Right lobe of liver (tissue), 6 donors: ENCODE data around the gene PARVB. TPM values are rescaled to one million over a fixed set of nuclear protein-coding genes. Genes with fewer than 3 reads are reported as not detected.

Experiments used
- ATAC-seq, 4 donors: fragments of 200-7000 bp; cut with Tn5 transposase; one replicate each; pipeline ENCODE4 v1.9.1; 2020; ENCODE audit warnings: mild to moderate bottlenecking in 4 of 4, moderate library complexity in 4 of 4
- DNase-seq, 3 donors: peaks; one replicate each; pipeline ENCODE4 v3.0.0-alpha.2; 2020
- H3K27ac ChIP-seq, 3 donors: fragments of 200-600 bp; one replicate each; pipeline ENCODE4 v1.8.0; 2022
- H3K27me3 ChIP-seq, 2 donors: fragments of 200-600 bp; one replicate each; pipeline ENCODE4 v1.8.0; 2022
- H3K36me3 ChIP-seq, 4 donors: fragments of 200-600 bp; sonication (generic) in 1 of 4; one replicate each; pipeline versions ENCODE4 v1.5.1 to v1.8.0; 2017 to 2022; ENCODE audit warnings: control low read depth in 1 of 4
- H3K4me1 ChIP-seq, 4 donors: fragments of 200-600 bp; sonication (generic) in 1 of 4; one replicate each; pipeline versions ENCODE4 v1.5.1 to v1.8.0; 2017 to 2022; ENCODE audit warnings: control low read depth in 1 of 4
- H3K4me3 ChIP-seq, 3 donors: fragments of 200-600 bp; one replicate each; pipeline ENCODE4 v1.8.0; 2022
- H3K9me3 ChIP-seq, 4 donors: fragments of 200-600 bp; sonication (generic) in 1 of 4; one replicate each; pipeline versions ENCODE4 v1.5.1 to v1.8.0; 2017 to 2022; ENCODE audit warnings: control low read depth in 1 of 4
- CTCF ChIP-seq, 4 donors: fragments of 200-600 bp in 3 of 4; fragments of 450-650 bp in 1 of 4; IDR thresholded peaks; one replicate each; pipeline versions ENCODE4 v1.5.1 to v1.8.0; 2016 to 2022; ENCODE audit warnings: antibody characterized with exemption in 4 of 4, mild to moderate bottlenecking in 2 of 4
- POLR2A ChIP-seq: fragments of 450-650 bp; IDR thresholded peaks from one replicate; pipeline ENCODE4 v1.6.1; 2017; ENCODE audit warnings: antibody characterized with exemption, mild to moderate bottlenecking
- WGBS: methylation state at CpG from one replicate; pipeline ENCODE4 v1.1.6; 2018; ENCODE audit warnings: low coverage, low lambda C conversion rate; ENCODE audit not compliant: insufficient coverage; ENCODE audit errors: missing lambda C conversion rate; 5-methylcytosine and 5-hydroxymethylcytosine counted together
- intact Hi-C, 2 donors: fragments of 100-400 bp; cut with DNase I; formaldehyde crosslinking; loops; one replicate each; pipeline versions ENCODE4 v1.11.2 to v1.14.1; 2022
- total RNA-seq, 6 experiments: library from RNA; depleted of rRNA in 2 of 6; stranded (reverse); fragments of >200 nt in 2 of 6; fragmentation: NEBNext Ultra II Directional in 3 of 6; extraction: Animal tissue kit (Norgen Biotek cat#: 25700) in 3 of 6; gene quantifications; one replicate each; pipeline versions ENCODE4 v1.1.0 to v1.2.4, GENCODE V29; 2016 to 2023
- donor health status: DM: no; HTN: yes; CAD: no.
- donor health status: DM: no; HTN: no; CAD: no.
- donor health status: DM: no; HTN: no; CAD: no.
- donor health status: DM: no; HTN: yes; CAD: no.
- donor health status: DM: no; HTN: yes; CAD: no.

The PARVB gene
- total RNA-seq, 6 experiments from 2014 or later: 14.2 to 21.3 (median 15.2) TPM

- Histone ChIP-seq H3K4me1 (peaks cover 0 to 4% (median 0%) of the 10 kb centered on the region in 4 donors), H3K36me3 (no peaks in the 10 kb centered on the region), H3K27me3 (no peaks in the 10 kb centered on the region), H3K4me3 (no peak overlapping the region), H3K9me3 (no peaks in the 10 kb centered on the region), H3K27ac (no peak overlapping the region)
- peak in 1 of 3 donors; percentile 23 for DNase-seq
- intact Hi-C loops: no loop called here
- ATAC-seq: no peak
- TF ChIP-seq CTCF (IDR thresholded peaks at IDR 0.05) (no peak), POLR2A (no peak)
- WGBS: no CpG with 5 or more reads among the region's 3 CpGs
Observed at GRCh38 chr22:44102856-44103255, 78.8 kb downstream of the PARVB start.

- no peaks in the 10 kb centered on the region for H3K27me3 ChIP-seq
- 79% methylated on average over 10 of the region's 13 CpGs for WGBS
- H3K9me3 ChIP-seq: no peaks in the 10 kb centered on the region
- H3K36me3 ChIP-seq: no peaks in the 10 kb centered on the region
- no peak overlapping the region for H3K27ac ChIP-seq
- intact Hi-C loops: no loop called here
- TF ChIP-seq POLR2A (no peak), CTCF (IDR thresholded peaks at IDR 0.05) (no peak)
- peaks cover 0 to 4% (median 0%) of the 10 kb centered on the region in 4 donors for H3K4me1 ChIP-seq
- peak in 3 of 4 donors; percentile 13 to 63 (median 34) for ATAC-seq
- DNase-seq: peak in 1 of 3 donors; percentile 23
- H3K4me3 ChIP-seq: no peak overlapping the region
Observed at GRCh38 chr22:44103735-44104480, 79.8 kb downstream of the PARVB start.

- intact Hi-C loops: no loop called here
- TF ChIP-seq POLR2A: no peak
- no peak for TF ChIP-seq CTCF (IDR thresholded peaks at IDR 0.05)
- ATAC-seq: no peak
- Histone ChIP-seq H3K27ac (no peak overlapping the region), H3K36me3 (no peaks in the 10 kb centered on the region), H3K4me3 (no peak overlapping the region), H3K9me3 (no peaks in the 10 kb centered on the region), H3K27me3 (no peaks in the 10 kb centered on the region), H3K4me1 (peaks cover 0 to 4% (median 0%) of the 10 kb centered on the region in 4 donors)
- DNase-seq: peak in 1 of 3 donors; percentile 18
- WGBS: 55% methylated on average over 5 of the region's 6 CpGs
Observed at GRCh38 chr22:44107340-44107739, 83.2 kb downstream of the PARVB start.

- Histone ChIP-seq H3K36me3 (no peaks in the 10 kb centered on the region), H3K9me3 (no peaks in the 10 kb centered on the region), H3K4me3 (no peak overlapping the region), H3K27ac (no peak overlapping the region), H3K27me3 (no peaks in the 10 kb centered on the region), H3K4me1 (peaks cover 0 to 4% (median 0%) of the 10 kb centered on the region in 4 donors)
- DNase-seq (peak in 1 of 3 donors; percentile 14), ATAC-seq (no peak)
- intact Hi-C loops: no loop called here
- WGBS: 69% methylated on average over 2 of the region's 2 CpGs
- TF ChIP-seq CTCF (IDR thresholded peaks at IDR 0.05) (no peak), POLR2A (no peak)
Observed at GRCh38 chr22:44108076-44108475, 84.0 kb downstream of the PARVB start.
